Mononuclear cell (primary cell): Measurements from ENCODE around the gene TLR8. TPM values are rescaled to one million over a fixed set of nuclear protein-coding genes. Genes with fewer than 3 reads are reported as not detected.
"Not testable (repeated sequence)": the region's sequence is repeated elsewhere in the genome, so short reads cannot be mapped to it uniquely, and the experiment has no call there.

Experiments
- H3K27me3 ChIP-seq: 2 replicates; pipeline ENCODE4 v1.6.0; 2011; ENCODE audit warnings: low read length, control low read depth; ENCODE audit not compliant: insufficient read depth
- H3K4me1 ChIP-seq: 2 replicates; pipeline ENCODE4 v1.5.1; 2011; ENCODE audit warnings: mild to moderate bottlenecking, low read length, control low read depth; ENCODE audit not compliant: insufficient read depth
- H3K4me3 ChIP-seq: 2 replicates; pipeline ENCODE4 v1.5.1; 2011; ENCODE audit warnings: mild to moderate bottlenecking, low read length, moderate library complexity
- H3K9me3 ChIP-seq: 2 replicates; pipeline ENCODE4 v1.5.1; 2011; ENCODE audit warnings: low read depth, mild to moderate bottlenecking, control low read depth, low read length
- total RNA-seq: library from RNA; depleted of rRNA; stranded (reverse); fragments of >200 nt; gene quantifications from one replicate; pipeline ENCODE4 v1.2.3, GENCODE V29; 2012

The TLR8 gene
- total RNA-seq, 1 donor: 18.4 TPM

GRCh38 chrX:12919051-12919450 is 12.6 kb downstream of the TLR8 start:
- no peak overlapping the region for H3K4me3 ChIP-seq
- peaks cover 7% of the 10 kb centered on the region for H3K4me1 ChIP-seq

GRCh38 chrX:12919620-12920019 is 13.2 kb downstream of the TLR8 start:
- H3K4me1 ChIP-seq: peaks cover 7% of the 10 kb centered on the region
- H3K27me3 ChIP-seq: no peaks in the 10 kb centered on the region
- H3K9me3 ChIP-seq: no peaks in the 10 kb centered on the region
- H3K4me3 ChIP-seq: no peak overlapping the region

More at GRCh38 chrX:12919051-12919450, 12.6 kb downstream of the TLR8 start:
- H3K27me3 ChIP-seq: no peaks in the 10 kb centered on the region
- no peaks in the 10 kb centered on the region for H3K9me3 ChIP-seq

- H3K4me3 ChIP-seq: no peak overlapping the region
These were observed 14.6 kb downstream of the TLR8 start for GRCh38 chrX:12920990-12921389.

GRCh38 chrX:12921886-12922598 is 15.6 kb downstream of the TLR8 start:
- no peaks in the 10 kb centered on the region for H3K4me1 ChIP-seq
- H3K4me3 ChIP-seq: no peak overlapping the region
- H3K27me3 ChIP-seq: no peaks in the 10 kb centered on the region
- no peaks in the 10 kb centered on the region for H3K9me3 ChIP-seq

More at GRCh38 chrX:12920990-12921389, 14.6 kb downstream of the TLR8 start:
- H3K27me3 ChIP-seq: no peaks in the 10 kb centered on the region
- peaks cover 5% of the 10 kb centered on the region for H3K4me1 ChIP-seq
- H3K9me3 ChIP-seq: no peaks in the 10 kb centered on the region

- H3K9me3 ChIP-seq: no peaks in the 10 kb centered on the region
- H3K27me3 ChIP-seq: no peaks in the 10 kb centered on the region
- no peak overlapping the region for H3K4me3 ChIP-seq
- H3K4me1 ChIP-seq: no peaks in the 10 kb centered on the region
These were observed 16.1 kb downstream of the TLR8 start for GRCh38 chrX:12922599-12922919.

GRCh38 chrX:12929701-12930100 is 23.3 kb downstream of the TLR8 start:
- no peaks in the 10 kb centered on the region for H3K4me1 ChIP-seq
- no peaks in the 10 kb centered on the region for H3K9me3 ChIP-seq
- no peak overlapping the region for H3K4me3 ChIP-seq
- no peaks in the 10 kb centered on the region for H3K27me3 ChIP-seq

- Histone ChIP-seq H3K27me3 (no peaks in the 10 kb centered on the region), H3K4me3 (no peak overlapping the region)
These were observed 23.7 kb downstream of the TLR8 start for GRCh38 chrX:12930150-12930549.

GRCh38 chrX:12932244-12932643 is 25.8 kb downstream of the TLR8 start:
- no peak overlapping the region for H3K4me3 ChIP-seq
- H3K4me1 ChIP-seq: no peaks in the 10 kb centered on the region
- H3K27me3 ChIP-seq: no peaks in the 10 kb centered on the region
- no peaks in the 10 kb centered on the region for H3K9me3 ChIP-seq

More at GRCh38 chrX:12930150-12930549, 23.7 kb downstream of the TLR8 start:
- Histone ChIP-seq H3K9me3 (no peaks in the 10 kb centered on the region), H3K4me1 (no peaks in the 10 kb centered on the region)

GRCh38 chrX:12934850-12935249 is 28.4 kb downstream of the TLR8 start:
- Histone ChIP-seq H3K4me1 (no peaks in the 10 kb centered on the region), H3K4me3 (no peak overlapping the region), H3K9me3 (no peaks in the 10 kb centered on the region), H3K27me3 (no peaks in the 10 kb centered on the region)

- no peaks in the 10 kb centered on the region for H3K27me3 ChIP-seq
- no peak overlapping the region for H3K4me3 ChIP-seq
- no peaks in the 10 kb centered on the region for H3K9me3 ChIP-seq
- H3K4me1 ChIP-seq: no peaks in the 10 kb centered on the region
These were observed 30.5 kb downstream of the TLR8 start for GRCh38 chrX:12936947-12937346.

GRCh38 chrX:12940471-12940870 is 34.1 kb downstream of the TLR8 start:
- H3K4me1 ChIP-seq, H3K9me3 ChIP-seq, H3K4me3 ChIP-seq, H3K27me3 ChIP-seq: not testable (repeated sequence)

GRCh38 chrX:12943592-12943991 is 37.2 kb downstream of the TLR8 start:
- H3K4me3 ChIP-seq, H3K9me3 ChIP-seq, H3K27me3 ChIP-seq: not testable (repeated sequence)
- peaks cover 24% of the 10 kb centered on the region for H3K4me1 ChIP-seq

GRCh38 chrX:12944452-12944851 is 38.0 kb downstream of the TLR8 start:
- not testable (repeated sequence) for H3K4me3 ChIP-seq, H3K27me3 ChIP-seq, H3K9me3 ChIP-seq
- peaks cover 33% of the 10 kb centered on the region for H3K4me1 ChIP-seq

- H3K9me3 ChIP-seq: no peaks in the 10 kb centered on the region
- no peaks in the 10 kb centered on the region for H3K27me3 ChIP-seq
- peaks cover 42% of the 10 kb centered on the region for H3K4me1 ChIP-seq
- no peak overlapping the region for H3K4me3 ChIP-seq
These were observed 39.1 kb downstream of the TLR8 start for GRCh38 chrX:12945494-12945893.

GRCh38 chrX:12946406-12946805 is 40.0 kb downstream of the TLR8 start:
- Histone ChIP-seq H3K27me3 (no peaks in the 10 kb centered on the region), H3K4me3 (no peak overlapping the region), H3K9me3 (no peaks in the 10 kb centered on the region), H3K4me1 (peaks cover 51% of the 10 kb centered on the region)

GRCh38 chrX:12946838-12947544 is 40.6 kb downstream of the TLR8 start:
- H3K27me3 ChIP-seq: no peaks in the 10 kb centered on the region
- H3K4me1 ChIP-seq: peaks cover 57% of the 10 kb centered on the region
- no peak overlapping the region for H3K4me3 ChIP-seq
- no peaks in the 10 kb centered on the region for H3K9me3 ChIP-seq
